ENCODE results near the gene DCLK3. TPM values are rescaled to one million over a fixed set of nuclear protein-coding genes. Genes with fewer than 3 reads are reported as not detected.

DCLK3 gene
- total RNA-seq, 1 donor from 2014 or later: not detected

DNA sequence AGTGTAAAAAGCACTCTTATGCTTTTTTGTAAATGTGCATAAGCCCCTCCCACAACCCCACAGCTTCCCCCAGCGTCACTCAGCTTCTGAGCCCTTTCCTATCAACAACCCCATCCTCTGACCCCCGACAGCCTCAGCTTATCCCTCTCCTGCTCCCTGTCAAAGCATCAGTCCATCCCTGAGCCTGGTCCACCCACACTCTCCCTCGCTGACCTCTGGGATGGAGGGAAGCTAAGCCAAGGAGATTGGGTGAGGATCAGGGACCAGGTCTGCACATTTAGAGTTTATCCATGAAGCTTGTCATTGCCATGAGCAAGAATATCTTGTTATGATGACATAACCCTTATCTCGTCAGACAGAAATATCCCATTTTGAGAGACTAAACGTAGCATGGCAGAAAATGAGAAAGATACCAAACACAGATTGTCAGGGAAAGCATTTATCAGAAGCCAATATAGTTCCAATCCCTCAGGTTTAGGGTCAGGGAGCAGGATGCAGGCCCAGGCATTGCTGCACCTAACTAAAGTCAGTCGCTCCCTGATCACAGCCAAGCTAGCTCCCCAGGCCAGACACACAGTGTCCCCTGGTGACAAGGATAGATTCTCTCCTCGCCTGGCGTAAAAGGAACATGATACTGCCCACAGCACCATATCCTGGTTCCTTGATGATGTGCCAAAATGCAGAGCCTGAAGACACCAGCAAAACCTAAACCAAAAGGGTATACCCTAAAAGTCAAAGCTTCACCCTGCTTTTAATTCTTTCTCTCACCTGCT lies 66.9 kb downstream of the DCLK3 start:
- H3K4me1 Mint-ChIP-seq (ENCODE audit: low read depth): no peaks in the 10 kb centered on the region
- H3K27me3 Mint-ChIP-seq (ENCODE audit: insufficient read depth): peaks cover 11% of the 10 kb centered on the region
- no peaks in the 10 kb centered on the region for H3K9me3 Mint-ChIP-seq
- no peaks in the 10 kb centered on the region for H3K36me3 Mint-ChIP-seq (ENCODE audit: low read depth)
- DNase-seq (ENCODE audit: low spot score): no peak
- no peak overlapping the region for H3K27ac Mint-ChIP-seq
- H3K4me3 Mint-ChIP-seq: no peak overlapping the region
- intact Hi-C loops (cut with micrococcal nuclease): no loop called here

DNA sequence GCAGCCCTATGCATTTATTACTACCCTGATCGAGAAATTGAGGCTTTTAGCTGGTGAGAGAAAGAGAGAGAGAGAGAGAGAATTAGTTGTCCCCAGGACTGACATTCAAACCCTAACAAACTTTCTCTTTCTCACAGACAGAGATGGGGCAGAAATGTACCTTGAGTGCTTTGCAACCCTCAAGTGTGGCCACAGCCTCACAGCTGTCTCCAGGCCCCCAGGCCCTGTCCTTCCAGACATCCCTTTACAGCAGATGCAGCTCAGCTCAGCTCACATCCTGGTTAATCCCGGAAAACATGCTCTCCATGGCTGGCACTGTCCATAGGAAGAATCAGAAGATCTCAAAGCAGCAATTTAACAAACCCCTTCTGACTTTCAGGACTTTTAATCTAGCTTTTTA lies 67.6 kb downstream of the DCLK3 start:
- H3K4me1 Mint-ChIP-seq (ENCODE audit: low read depth): no peaks in the 10 kb centered on the region
- DNase-seq (ENCODE audit: low spot score): no peak
- peaks cover 11% of the 10 kb centered on the region for H3K27me3 Mint-ChIP-seq (ENCODE audit: insufficient read depth)
- no peak overlapping the region for H3K27ac Mint-ChIP-seq
- intact Hi-C loops (cut with micrococcal nuclease): no loop called here
- no peak overlapping the region for H3K4me3 Mint-ChIP-seq
- H3K9me3 Mint-ChIP-seq: no peaks in the 10 kb centered on the region
- no peaks in the 10 kb centered on the region for H3K36me3 Mint-ChIP-seq (ENCODE audit: low read depth)

DNA sequence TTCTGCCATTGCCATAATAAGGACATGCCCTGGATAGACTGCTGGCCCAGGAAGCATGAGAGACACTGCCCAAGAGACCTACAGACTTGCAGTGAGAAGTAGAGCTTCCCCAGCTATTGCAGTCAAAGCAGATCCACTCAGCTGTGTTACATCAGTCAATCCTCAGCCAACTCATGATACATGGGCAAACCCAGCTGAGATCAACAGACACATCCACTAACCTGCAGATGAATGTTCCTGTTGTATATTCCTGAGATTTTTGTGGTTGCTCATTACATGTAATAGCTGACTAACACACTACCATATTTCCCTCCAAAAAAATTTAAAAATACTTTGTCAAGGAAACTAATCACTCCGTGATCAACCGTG lies 68.6 kb downstream of the DCLK3 start:
- Mint-ChIP-seq H3K9me3 (no peaks in the 10 kb centered on the region), H3K27me3 (ENCODE audit: insufficient read depth) (peaks cover 9% of the 10 kb centered on the region), H3K36me3 (ENCODE audit: low read depth) (no peaks in the 10 kb centered on the region), H3K27ac (no peak overlapping the region), H3K4me3 (no peak overlapping the region), H3K4me1 (ENCODE audit: low read depth) (no peaks in the 10 kb centered on the region)
- no peak for DNase-seq (ENCODE audit: low spot score)
- intact Hi-C loops (cut with micrococcal nuclease): no loop called here

DNA sequence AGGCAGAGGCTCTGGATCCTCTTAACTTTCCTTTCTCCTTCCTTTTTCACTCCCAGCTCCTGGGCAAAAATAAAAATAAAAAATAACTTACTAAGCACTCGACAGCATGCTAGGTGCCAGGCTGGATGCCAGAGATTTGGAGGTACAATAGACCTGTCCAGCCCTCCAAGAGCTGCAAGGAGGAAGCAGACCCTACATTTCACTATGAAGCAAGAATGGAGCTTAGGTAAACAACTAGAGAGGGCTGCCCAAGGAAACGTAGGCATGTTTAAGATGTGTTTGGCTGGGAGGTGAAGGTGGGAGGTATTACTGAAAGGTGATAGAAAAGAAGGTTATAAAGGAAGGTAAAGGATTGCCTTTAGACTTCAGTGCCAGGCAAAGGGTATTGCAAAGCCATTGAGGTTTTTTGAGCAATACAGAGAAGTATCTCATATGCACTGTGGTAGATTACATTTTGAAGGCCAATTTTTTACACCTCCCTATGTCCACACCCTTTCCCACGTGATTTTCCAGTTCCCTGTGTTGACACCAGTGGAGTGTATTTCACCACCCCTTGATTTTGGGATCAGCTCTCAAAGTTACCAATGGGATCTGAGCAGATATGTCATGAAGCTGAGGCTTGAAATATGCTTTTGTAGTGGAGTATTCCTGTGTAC lies 69.1 kb downstream of the DCLK3 start:
- Mint-ChIP-seq H3K9me3 (no peaks in the 10 kb centered on the region), H3K4me1 (ENCODE audit: low read depth) (no peaks in the 10 kb centered on the region), H3K27ac (no peak overlapping the region), H3K36me3 (ENCODE audit: low read depth) (no peaks in the 10 kb centered on the region), H3K27me3 (ENCODE audit: insufficient read depth) (peaks cover 9% of the 10 kb centered on the region), H3K4me3 (no peak overlapping the region)
- intact Hi-C loops (cut with micrococcal nuclease): no loop called here
- DNase-seq (ENCODE audit: low spot score): no peak

DNA sequence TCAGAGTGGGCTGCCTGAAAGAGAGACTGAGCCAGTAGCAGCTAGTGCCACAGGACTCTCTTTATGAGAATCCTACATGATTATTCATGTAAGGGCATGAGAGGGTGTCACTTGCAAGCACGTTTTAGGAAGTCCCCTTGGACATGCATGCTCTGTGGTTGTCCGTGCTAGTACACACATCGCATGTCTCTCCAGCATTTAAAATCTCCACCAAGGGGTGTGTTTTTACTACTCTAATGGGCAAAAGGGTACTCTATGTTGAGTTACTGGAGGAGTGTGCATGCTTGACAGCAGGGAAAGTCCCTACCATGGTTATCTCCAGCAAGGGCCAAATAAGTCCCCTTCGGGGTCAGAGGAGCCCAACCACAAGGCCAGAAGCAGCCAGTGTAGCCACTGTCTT lies 70.7 kb downstream of the DCLK3 start:
- Mint-ChIP-seq H3K36me3 (ENCODE audit: low read depth) (no peaks in the 10 kb centered on the region), H3K27me3 (ENCODE audit: insufficient read depth) (peaks cover 11% of the 10 kb centered on the region), H3K4me3 (no peak overlapping the region), H3K4me1 (ENCODE audit: low read depth) (no peaks in the 10 kb centered on the region), H3K27ac (no peak overlapping the region), H3K9me3 (no peaks in the 10 kb centered on the region)
- intact Hi-C loops (cut with micrococcal nuclease): no loop called here
- DNase-seq (ENCODE audit: low spot score): no peak

DNA sequence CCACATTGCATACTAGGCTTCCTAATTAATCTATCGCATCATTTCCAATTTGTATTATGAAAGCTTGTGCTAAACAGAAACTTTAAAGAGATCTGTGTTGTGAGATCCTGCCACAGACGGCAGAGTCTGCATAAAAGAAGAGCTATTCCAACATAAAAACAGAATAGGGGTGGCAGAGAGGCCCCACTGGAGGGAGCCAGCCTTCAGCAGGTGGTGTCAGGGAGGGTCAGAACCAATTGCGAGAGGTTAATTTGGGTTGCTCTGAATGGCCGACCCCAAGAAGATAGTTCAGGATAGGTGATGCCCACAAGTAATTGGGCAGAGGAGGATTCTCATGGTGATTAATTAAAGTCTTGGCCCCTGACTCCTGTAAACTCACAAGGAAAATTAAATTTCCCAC lies 74.8 kb downstream of the DCLK3 start:
- H3K4me3 Mint-ChIP-seq: no peak overlapping the region
- H3K27me3 Mint-ChIP-seq (ENCODE audit: insufficient read depth): peaks cover 7% of the 10 kb centered on the region
- H3K36me3 Mint-ChIP-seq (ENCODE audit: low read depth): no peaks in the 10 kb centered on the region
- intact Hi-C loops (cut with micrococcal nuclease): no loop called here
- H3K9me3 Mint-ChIP-seq: no peaks in the 10 kb centered on the region
- DNase-seq (ENCODE audit: low spot score): no peak
- H3K4me1 Mint-ChIP-seq (ENCODE audit: low read depth): no peaks in the 10 kb centered on the region
- no peak overlapping the region for H3K27ac Mint-ChIP-seq

DNA sequence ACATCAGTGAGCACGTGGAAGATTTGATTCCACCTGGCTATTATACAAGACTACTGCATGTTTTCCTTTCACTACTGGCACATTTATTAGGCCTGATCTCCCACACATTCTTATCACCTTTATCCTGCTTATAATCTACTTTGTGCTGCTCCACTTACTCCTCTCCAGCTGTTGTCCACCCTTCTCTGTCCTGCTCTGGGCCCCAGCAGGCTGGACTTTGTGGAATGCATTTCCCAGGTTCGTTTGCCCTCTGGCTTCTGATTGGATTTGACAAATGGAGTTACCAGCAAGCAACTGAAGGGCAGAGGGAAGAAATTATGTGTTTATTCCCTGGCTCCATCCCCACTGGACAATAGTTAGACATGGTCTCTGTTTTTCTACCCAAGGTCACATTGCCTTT lies 75.5 kb downstream of the DCLK3 start:
- no peaks in the 10 kb centered on the region for H3K4me1 Mint-ChIP-seq (ENCODE audit: low read depth)
- H3K4me3 Mint-ChIP-seq: no peak overlapping the region
- intact Hi-C loops (cut with micrococcal nuclease): no loop called here
- H3K27ac Mint-ChIP-seq: no peak overlapping the region
- H3K27me3 Mint-ChIP-seq (ENCODE audit: insufficient read depth): peaks cover 7% of the 10 kb centered on the region
- H3K36me3 Mint-ChIP-seq (ENCODE audit: low read depth): no peaks in the 10 kb centered on the region
- H3K9me3 Mint-ChIP-seq: no peaks in the 10 kb centered on the region
- no peak for DNase-seq (ENCODE audit: low spot score)

DNA sequence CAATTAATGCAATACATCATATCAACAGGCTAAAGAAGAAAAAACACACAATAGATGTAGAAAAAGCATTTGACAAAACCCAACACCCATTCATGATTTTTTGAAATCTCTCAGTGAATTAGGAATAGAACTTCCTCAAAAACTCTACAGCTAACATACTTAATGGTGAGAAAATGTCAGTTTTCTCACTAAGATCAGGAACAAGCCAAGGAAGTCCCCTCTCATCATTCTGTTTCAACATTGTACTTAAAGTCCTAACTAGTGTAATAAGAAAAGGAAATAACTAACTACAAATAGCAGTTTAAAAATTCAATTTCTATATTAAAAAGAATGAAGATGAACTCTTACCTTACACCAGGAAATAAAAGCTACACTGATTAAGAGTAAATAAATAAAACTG lies 77.8 kb downstream of the DCLK3 start:
- intact Hi-C loops (cut with micrococcal nuclease): no loop called here
- no peak overlapping the region for H3K4me3 Mint-ChIP-seq

DNA sequence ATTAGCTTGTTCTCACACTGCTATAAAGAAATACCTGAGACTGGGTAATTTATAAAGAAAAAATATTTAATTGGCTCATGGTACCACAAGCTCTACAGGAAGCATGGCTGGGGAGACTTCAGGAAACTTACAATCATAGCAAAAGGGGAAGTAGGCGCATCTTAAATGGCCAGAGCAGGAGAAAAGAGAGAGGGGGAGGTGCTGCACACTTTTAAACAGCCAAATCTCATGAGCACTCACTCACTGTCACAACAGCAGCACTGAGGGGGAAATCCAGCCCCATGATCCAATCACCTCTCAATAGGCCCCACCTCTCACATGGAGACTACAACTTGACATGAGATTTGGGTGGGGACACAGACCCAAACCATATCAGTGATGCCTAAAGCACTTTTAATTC lies 82.5 kb downstream of the DCLK3 start:
- H3K9me3 Mint-ChIP-seq: peaks cover 25% of the 10 kb centered on the region
- no peaks in the 10 kb centered on the region for H3K4me1 Mint-ChIP-seq (ENCODE audit: low read depth)
- no peak for DNase-seq (ENCODE audit: low spot score)
- no peak overlapping the region for H3K4me3 Mint-ChIP-seq
- no peak overlapping the region for H3K27ac Mint-ChIP-seq
- intact Hi-C loops (cut with micrococcal nuclease): no loop called here
- H3K27me3 Mint-ChIP-seq (ENCODE audit: insufficient read depth): no peaks in the 10 kb centered on the region
- H3K36me3 Mint-ChIP-seq (ENCODE audit: low read depth): no peaks in the 10 kb centered on the region

More for the DNA sequence above, 77.8 kb downstream of the DCLK3 start:
- Mint-ChIP-seq H3K27me3 (ENCODE audit: insufficient read depth) (peaks cover 4% of the 10 kb centered on the region), H3K27ac (no peak overlapping the region), H3K9me3 (peaks cover 3% of the 10 kb centered on the region), H3K36me3 (ENCODE audit: low read depth) (no peaks in the 10 kb centered on the region), H3K4me1 (ENCODE audit: low read depth) (no peaks in the 10 kb centered on the region)
- DNase-seq (ENCODE audit: low spot score): no peak

DNA sequence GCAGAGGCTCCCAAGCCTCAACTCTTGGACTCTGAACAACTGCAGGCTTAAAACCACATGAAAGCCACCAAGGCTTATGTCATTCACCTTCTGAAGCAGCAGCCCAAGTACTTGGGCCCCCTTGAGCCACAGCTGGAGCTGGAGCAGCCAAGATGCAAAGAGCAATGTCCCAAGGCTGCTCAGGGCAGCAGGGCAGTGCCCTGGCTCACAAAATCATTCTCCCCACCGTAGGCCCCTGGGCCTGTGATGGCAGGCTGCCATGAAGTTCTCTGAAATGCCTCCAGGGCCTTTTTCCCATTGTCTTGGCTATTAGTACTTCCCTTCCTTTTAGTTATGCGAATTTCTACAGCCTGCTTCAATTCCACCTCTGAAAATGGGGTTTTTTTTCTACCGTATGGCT lies 83.4 kb downstream of the DCLK3 start:
- no peaks in the 10 kb centered on the region for H3K36me3 Mint-ChIP-seq (ENCODE audit: low read depth)
- intact Hi-C loops (cut with micrococcal nuclease): no loop called here
- H3K4me3 Mint-ChIP-seq: no peak overlapping the region
- H3K27ac Mint-ChIP-seq: no peak overlapping the region
- no peak for DNase-seq (ENCODE audit: low spot score)
- peaks cover 25% of the 10 kb centered on the region for H3K9me3 Mint-ChIP-seq
- H3K27me3 Mint-ChIP-seq (ENCODE audit: insufficient read depth): no peaks in the 10 kb centered on the region
- no peaks in the 10 kb centered on the region for H3K4me1 Mint-ChIP-seq (ENCODE audit: low read depth)

DNA sequence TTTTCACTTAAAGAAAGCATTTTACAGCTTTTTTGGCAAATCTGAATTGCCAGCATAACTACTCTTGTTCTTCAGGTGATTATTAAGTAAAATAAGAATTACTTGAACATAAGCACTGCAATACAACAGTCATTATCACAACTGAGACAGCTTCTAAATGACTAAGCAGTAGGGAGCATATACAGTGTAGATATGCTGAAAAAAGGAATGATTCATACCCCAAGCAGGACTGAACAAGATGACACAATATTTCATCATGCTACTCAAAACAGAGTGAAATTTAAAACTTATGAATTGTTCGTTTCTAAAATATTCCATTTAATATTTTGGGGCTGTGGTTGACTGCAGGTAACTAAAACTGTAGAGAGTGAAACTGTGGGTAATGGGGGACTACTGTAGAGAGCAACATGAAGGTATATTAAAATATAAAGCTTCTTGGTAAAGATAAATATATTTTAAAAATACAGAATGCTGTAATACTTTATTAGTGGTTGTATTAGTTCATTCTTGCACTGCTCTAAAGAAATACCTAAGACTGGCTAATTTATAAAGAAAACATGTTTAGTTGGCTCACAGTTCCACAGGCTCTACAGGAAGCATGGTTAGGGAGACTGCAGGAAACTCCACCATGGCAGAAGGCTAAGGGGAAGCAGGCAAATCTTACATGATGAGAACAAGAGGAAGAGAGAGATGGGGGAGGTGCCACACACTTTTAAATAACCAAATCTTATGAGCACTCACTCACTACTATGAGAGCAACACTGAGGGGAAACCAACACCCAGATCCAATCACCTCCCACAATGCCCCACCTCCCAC lies 84.8 kb downstream of the DCLK3 start:
- Mint-ChIP-seq H3K36me3 (ENCODE audit: low read depth) (no peaks in the 10 kb centered on the region), H3K27me3 (ENCODE audit: insufficient read depth) (no peaks in the 10 kb centered on the region), H3K4me1 (ENCODE audit: low read depth) (no peaks in the 10 kb centered on the region), H3K9me3 (peaks cover 25% of the 10 kb centered on the region), H3K27ac (no peak overlapping the region), H3K4me3 (no peak overlapping the region)
- intact Hi-C loops (cut with micrococcal nuclease): no loop called here
- DNase-seq (ENCODE audit: low spot score): no peak

DNA sequence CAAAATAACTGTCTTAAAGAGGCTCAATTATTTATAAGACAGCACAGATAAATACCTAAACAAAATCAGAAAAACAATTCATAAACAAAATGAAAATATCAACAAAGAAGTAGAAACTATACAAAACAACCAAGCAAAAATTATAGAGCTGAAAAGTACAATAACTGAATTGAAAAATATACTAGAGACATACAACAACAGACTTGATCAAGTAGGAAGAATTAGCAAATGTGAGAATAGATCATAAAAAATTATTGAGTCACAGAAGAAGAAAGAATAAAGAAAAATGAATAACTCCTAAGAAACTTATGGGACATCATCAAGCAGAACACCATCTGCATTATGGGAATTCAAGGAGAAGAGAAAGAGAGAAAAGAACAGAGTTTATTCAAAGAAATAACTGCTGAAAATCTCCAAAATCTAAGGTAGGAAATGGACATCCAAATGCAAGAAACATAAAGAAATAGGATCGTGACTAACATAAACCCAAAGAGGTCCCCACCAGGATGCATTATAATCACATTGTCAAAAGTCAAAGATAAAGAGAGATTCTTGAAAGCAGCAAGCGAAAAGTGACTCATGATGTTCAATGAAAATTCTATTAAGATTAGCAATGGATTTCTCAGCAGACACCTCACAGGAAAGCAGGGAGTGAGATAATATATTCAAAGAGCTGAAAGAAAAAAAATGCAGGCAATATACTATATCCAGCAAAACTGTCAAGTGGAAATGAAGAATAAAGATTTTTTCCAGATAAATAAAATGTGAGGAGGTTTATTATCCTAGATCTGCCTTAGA lies 85.9 kb downstream of the DCLK3 start:
- H3K4me3 Mint-ChIP-seq: no peak overlapping the region
- peaks cover 25% of the 10 kb centered on the region for H3K9me3 Mint-ChIP-seq
- no peaks in the 10 kb centered on the region for H3K4me1 Mint-ChIP-seq (ENCODE audit: low read depth)
- no peaks in the 10 kb centered on the region for H3K36me3 Mint-ChIP-seq (ENCODE audit: low read depth)
- H3K27me3 Mint-ChIP-seq (ENCODE audit: insufficient read depth): no peaks in the 10 kb centered on the region
- H3K27ac Mint-ChIP-seq: no peak overlapping the region
- no peak for DNase-seq (ENCODE audit: low spot score)
- intact Hi-C loops (cut with micrococcal nuclease): no loop called here
